B cell (primary cell): Measurements from ENCODE around the gene PDXP. TPM values are rescaled to one million over a fixed set of nuclear protein-coding genes. Genes with fewer than 3 reads are reported as not detected.

Experiments used
- ATAC-seq: fragments of 200-7000 bp; cut with Tn5 transposase; one replicate; pipeline ENCODE4 v1.10.0; 2021; ENCODE audit warnings: low read depth, mild to moderate bottlenecking, moderate number of reproducible peaks, moderate library complexity
- CTCF ChIA-PET: fragments of 350-600 bp; sonication (Branson Sonifier 250); formaldehyde crosslinking; loops from one replicate; lab custom pipeline; 2021; ENCODE audit warnings: antibody characterized with exemption, inconsistent platforms; lab: Charles Lee
- POLR2A ChIA-PET: fragments of 350-600 bp; sonication (Branson Sonifier 250); formaldehyde crosslinking; loops from one replicate; lab custom pipeline; 2021; ENCODE audit warnings: antibody characterized with exemption; lab: Charles Lee
- DNase-seq: peaks from one replicate; pipeline ENCODE4 v3.0.0; 2013
- H2AFZ ChIP-seq: 2 replicates; pipeline ENCODE4 v1.6.1; 2012; ENCODE audit warnings: mild to moderate bottlenecking, low read depth, low read length; ENCODE audit not compliant: insufficient read depth, poor library complexity, severe bottlenecking
- H3K27ac ChIP-seq, 2 donors: 1 replicate in 1 of 2; 2 replicates in 1 of 2; pipeline ENCODE4 v1.5.1; 2012 to 2013; ENCODE audit warnings: low read length in 2 of 2, mild to moderate bottlenecking in 2 of 2, moderate library complexity in 1 of 2
- H3K27me3 ChIP-seq, 4 experiments: fragments of 200-600 bp in 1 of 4; sonication (generic) in 1 of 4; replicated peaks in 1 of 4; 1 replicate in 2 of 4; 2 replicates in 2 of 4; pipeline versions ENCODE4 v1.6.1 to v1.7.0; 2013 to 2016; ENCODE audit warnings: low read length in 3 of 4, mild to moderate bottlenecking in 2 of 4, mixed read lengths in 1 of 4, moderate library complexity in 1 of 4; ENCODE audit not compliant: insufficient read depth in 4 of 4, control insufficient read depth in 3 of 4; ENCODE audit errors: control extremely low read depth in 1 of 4
- H3K36me3 ChIP-seq, 2 experiments: replicated peaks in 1 of 2; 1 replicate in 1 of 2; 2 replicates in 1 of 2; pipeline versions ENCODE4 v1.6.1 to v1.7.1; 2013; ENCODE audit warnings: low read length in 1 of 2; ENCODE audit not compliant: insufficient read depth in 2 of 2, control insufficient read depth in 1 of 2; ENCODE audit errors: control extremely low read depth in 1 of 2, extremely low read depth in 1 of 2
- H3K4me1 ChIP-seq, 2 donors: fragments of 200-600 bp in 1 of 2; sonication (generic) in 1 of 2; 1 replicate in 1 of 2; 2 replicates in 1 of 2; pipeline versions ENCODE4 v1.5.1 to v1.6.1; 2013 to 2017; ENCODE audit warnings: low read length in 2 of 2; ENCODE audit not compliant: control insufficient read depth in 2 of 2, insufficient read depth in 2 of 2
- H3K4me2 ChIP-seq: replicated peaks from 2 replicates; pipeline ENCODE3; 2012; ENCODE audit warnings: mild to moderate bottlenecking, low read depth, low read length; ENCODE audit not compliant: poor library complexity, severe bottlenecking
- H3K4me3 ChIP-seq, 5 experiments: fragments of 200-600 bp in 1 of 5; sonication (generic) in 1 of 5; 1 replicate in 3 of 5; 2 replicates in 2 of 5; pipeline versions ENCODE4 v1.5.1 to v1.7.0; 2011 to 2016; ENCODE audit warnings: low read length in 4 of 5, mild to moderate bottlenecking in 4 of 5, low read depth in 2 of 5, control low read depth in 1 of 5, moderate library complexity in 1 of 5; ENCODE audit not compliant: insufficient read depth in 1 of 5; ENCODE audit errors: control extremely low read depth in 1 of 5, extremely low read depth in 1 of 5
- H3K79me2 ChIP-seq: fragments of 200-600 bp; sonication (generic); one replicate; pipeline ENCODE4 v1.6.0; 2016; ENCODE audit warnings: low read length; ENCODE audit not compliant: control insufficient read depth, insufficient read depth
- H3K9ac ChIP-seq: fragments of 200-600 bp; sonication (generic); 2 replicates; pipeline ENCODE4 v1.6.1; 2017; ENCODE audit warnings: mild to moderate bottlenecking, low read length, moderate library complexity
- H3K9me3 ChIP-seq, 3 donors: one replicate each; pipeline versions ENCODE4 v1.6.1 to v1.7.1; 2013; ENCODE audit warnings: low read length in 2 of 3; ENCODE audit not compliant: control insufficient read depth in 2 of 3, insufficient read depth in 1 of 3; ENCODE audit errors: control extremely low read depth in 1 of 3
- H4K20me1 ChIP-seq: 2 replicates; pipeline ENCODE4 v1.6.0; 2012; ENCODE audit warnings: mild to moderate bottlenecking, low read length; ENCODE audit not compliant: insufficient read depth, control insufficient read depth, poor library complexity, severe bottlenecking
- H3K27ac Mint-ChIP-seq: one replicate; pipeline ENCODE4 v1.8.0; 2021; ENCODE audit warnings: mixed read lengths
- H3K27me3 Mint-ChIP-seq: one replicate; pipeline ENCODE4 v1.8.0; 2021; ENCODE audit warnings: mixed read lengths
- H3K4me1 Mint-ChIP-seq: one replicate; pipeline ENCODE4 v1.8.0; 2021; ENCODE audit warnings: mixed read lengths
- H3K4me3 Mint-ChIP-seq: one replicate; pipeline ENCODE4 v1.8.0; 2021; ENCODE audit warnings: mixed read lengths
- H3K9me3 Mint-ChIP-seq: one replicate; pipeline ENCODE4 v1.8.0; 2022; ENCODE audit warnings: mixed read lengths; ENCODE audit not compliant: insufficient read depth
- EZH2 ChIP-seq: IDR thresholded peaks from 2 replicates; pipeline ENCODE4 v1.6.1; 2012; ENCODE audit warnings: borderline replicate concordance, low read depth, mild to moderate bottlenecking, moderate library complexity, low read length; ENCODE audit not compliant: insufficient read depth, poor library complexity, severe bottlenecking
- WGBS: methylation state at CpG from one replicate; pipeline ENCODE4 v1.1.5; 2013; ENCODE audit warnings: missing lambda C conversion rate; ENCODE audit not compliant: insufficient coverage; 5-methylcytosine and 5-hydroxymethylcytosine counted together
- intact Hi-C: fragments of 100-400 bp; cut with micrococcal nuclease; formaldehyde crosslinking; loops from one replicate; pipeline ENCODE4 v1.10.0; 2022
- polyA plus RNA-seq: library from polyadenylated mRNA; depleted of rRNA; stranded (reverse); fragments of >200 nt; gene quantifications from 2 replicates; pipeline ENCODE4 v1.2.3, GENCODE V29; 2012
- total RNA-seq, 2 donors: library from RNA; stranded (reverse); fragments of 120-200 nt in 1 of 2; gene quantifications; 1 replicate in 1 of 2; 2 replicates in 1 of 2; pipeline versions ENCODE4 v1.2.3 to v1.2.4, GENCODE V29; 2013 to 2022
- TF ChIP-seq, protein P1 (sequence below): fragments of 200-600 bp; IDR thresholded peaks from one replicate; pipeline ENCODE4 v1.8.0; 2022; ENCODE audit warnings: antibody characterized with exemption, mild to moderate bottlenecking

Gene PDXP
- total and polyA plus RNA-seq, 2 donors (not counting 1 experiment from before 2014, with no cell fraction given): 16.6 to 17.5 TPM

DNA sequence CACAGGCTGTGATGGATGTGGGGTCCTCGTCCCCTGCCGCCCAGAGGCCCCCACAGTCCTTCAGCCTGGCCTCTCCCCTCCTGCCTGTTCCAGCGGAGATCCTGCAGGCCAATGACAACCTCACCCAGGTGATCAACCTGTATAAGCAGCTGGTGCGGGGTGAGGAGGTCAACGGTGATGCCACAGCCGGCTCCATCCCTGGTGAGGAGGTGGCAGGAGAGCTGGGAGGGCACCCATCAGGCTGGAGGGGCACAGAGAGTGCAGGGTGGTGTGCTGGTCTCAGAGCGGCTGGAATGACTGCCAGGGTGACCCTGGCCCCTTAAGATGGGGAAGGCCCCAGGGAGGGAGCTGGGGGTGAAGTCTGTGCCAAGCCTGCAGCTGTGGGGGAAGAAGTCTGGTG lies 33.6 kb upstream of the PDXP start:
- WGBS: 91% methylated on average over 6 of the region's 7 CpGs
- H3K4me2 ChIP-seq: no peak overlapping the region
- peaks cover 38 to 60% of the 10 kb centered on the region in 2 donors for H3K4me1 ChIP-seq
- ATAC-seq (no peak), DNase-seq (no peak)
- H3K4me3 Mint-ChIP-seq: no peak overlapping the region
- H3K27me3 ChIP-seq: no peaks in the 10 kb centered on the region
- H3K4me3 ChIP-seq: no peak overlapping the region
- intact Hi-C loops: no loop called here
- H3K27ac ChIP-seq: peak overlapping the region; percentile 12 to 79
- H3K9ac ChIP-seq: no peak overlapping the region
- H3K27me3 Mint-ChIP-seq: no peaks in the 10 kb centered on the region
- TF ChIP-seq EZH2: no peak
- H3K27ac Mint-ChIP-seq: peak overlapping the region; percentile 59
- H4K20me1 ChIP-seq: no peaks in the 10 kb centered on the region
- H3K9me3 Mint-ChIP-seq: no peaks in the 10 kb centered on the region
- peaks cover 60% of the 10 kb centered on the region for H3K4me1 Mint-ChIP-seq
- CTCF ChIA-PET: interaction anchor here (0.7 to 30.7 kb wide), 6 partner anchors 5 to 238 kb away, joined by 3 to 620 read pairs (median 94); partner anchors contain the start of genes GGA1, LGALS1, NOL12 and SH3BP1
- peaks cover 11% of the 10 kb centered on the region for H3K79me2 ChIP-seq
- no peak overlapping the region for H2AFZ ChIP-seq
- POLR2A ChIA-PET: interaction anchor here (0.7 to 1.9 kb wide), 3 partner anchors 9 to 33 kb away, joined by 3 to 6 read pairs (median 3); partner anchors contain the start of gene PDXP
- no peaks in the 10 kb centered on the region for H3K9me3 ChIP-seq
- H3K36me3 ChIP-seq: peaks cover 0 to 36% of the 10 kb centered on the region in 2 experiments

- H3K27me3 ChIP-seq: no peaks in the 10 kb centered on the region
- POLR2A ChIA-PET: interaction anchor here (0.6 to 3.4 kb wide), 7 partner anchors 8 to 33 kb away, joined by 3 to 27 read pairs (median 6); partner anchors contain the start of genes GGA1 and PDXP
- ATAC-seq: no peak
Observed at GRCh38 chr22:37625737-37626136, 32.8 kb upstream of the PDXP start.

More at GRCh38 chr22:37625737-37626136, 32.8 kb upstream of the PDXP start:
- Histone ChIP-seq H4K20me1 (no peaks in the 10 kb centered on the region), H3K36me3 (peaks cover 0 to 33% of the 10 kb centered on the region in 2 experiments), H3K9me3 (no peaks in the 10 kb centered on the region), H3K9ac (no peak overlapping the region), H3K27ac (peak overlapping the region; percentile 79 to 80), H3K4me2 (peak overlapping the region; percentile 79), H2AFZ (no peak overlapping the region), H3K4me3 (no peak overlapping the region), H3K79me2 (peaks cover 11% of the 10 kb centered on the region), H3K4me1 (peaks cover 38 to 58% of the 10 kb centered on the region in 2 donors)
- TF ChIP-seq, protein P1, sequence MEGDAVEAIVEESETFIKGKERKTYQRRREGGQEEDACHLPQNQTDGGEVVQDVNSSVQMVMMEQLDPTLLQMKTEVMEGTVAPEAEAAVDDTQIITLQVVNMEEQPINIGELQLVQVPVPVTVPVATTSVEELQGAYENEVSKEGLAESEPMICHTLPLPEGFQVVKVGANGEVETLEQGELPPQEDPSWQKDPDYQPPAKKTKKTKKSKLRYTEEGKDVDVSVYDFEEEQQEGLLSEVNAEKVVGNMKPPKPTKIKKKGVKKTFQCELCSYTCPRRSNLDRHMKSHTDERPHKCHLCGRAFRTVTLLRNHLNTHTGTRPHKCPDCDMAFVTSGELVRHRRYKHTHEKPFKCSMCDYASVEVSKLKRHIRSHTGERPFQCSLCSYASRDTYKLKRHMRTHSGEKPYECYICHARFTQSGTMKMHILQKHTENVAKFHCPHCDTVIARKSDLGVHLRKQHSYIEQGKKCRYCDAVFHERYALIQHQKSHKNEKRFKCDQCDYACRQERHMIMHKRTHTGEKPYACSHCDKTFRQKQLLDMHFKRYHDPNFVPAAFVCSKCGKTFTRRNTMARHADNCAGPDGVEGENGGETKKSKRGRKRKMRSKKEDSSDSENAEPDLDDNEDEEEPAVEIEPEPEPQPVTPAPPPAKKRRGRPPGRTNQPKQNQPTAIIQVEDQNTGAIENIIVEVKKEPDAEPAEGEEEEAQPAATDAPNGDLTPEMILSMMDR: no peak
- TF ChIP-seq EZH2: no peak
- WGBS: 93% methylated on average over 11 of the region's 14 CpGs
- Mint-ChIP-seq H3K27me3 (no peaks in the 10 kb centered on the region), H3K9me3 (no peaks in the 10 kb centered on the region), H3K27ac (peak overlapping the region; percentile 90), H3K4me3 (no peak overlapping the region), H3K4me1 (peaks cover 60% of the 10 kb centered on the region)
- intact Hi-C loops: no loop called here
- CTCF ChIA-PET: interaction anchor here (0.6 to 30.7 kb wide), 6 partner anchors 6 to 237 kb away, joined by 3 to 620 read pairs (median 94); partner anchors contain the start of genes GGA1, LGALS1, LGALS2 and NOL12
- DNase-seq: no peak
